NT2/D1 (cell line): ENCODE results near the gene NCOA3.

Experiments
- SUZ12 ChIP-seq: IDR thresholded peaks from 2 replicates; pipeline ENCODE4 v1.6.1; 2011; ENCODE audit not compliant: insufficient read length, insufficient read depth; ENCODE audit errors: extremely low read depth
- YY1 ChIP-seq: IDR thresholded peaks from 2 replicates; pipeline ENCODE4 v1.6.1; 2011; ENCODE audit not compliant: insufficient read length, insufficient read depth
- ZNF274 ChIP-seq: IDR thresholded peaks from 2 replicates; pipeline ENCODE4 v1.6.1; 2011; ENCODE audit warnings: mild to moderate bottlenecking, low read depth, low read length

GRCh38 chr20:47535994-47536393 is 34.3 kb downstream of the NCOA3 start:
- TF ChIP-seq SUZ12 = no peak
- TF ChIP-seq ZNF274 = no peak
- no peak for TF ChIP-seq YY1
